H9 (cell line): Measurements from ENCODE around the gene FAM53A. TPM values are rescaled to one million over a fixed set of nuclear protein-coding genes. Genes with fewer than 3 reads are reported as not detected.

Source experiments
- DNase-seq: peaks from one replicate; pipeline ENCODE4 v3.0.0-alpha.2; 2017
- H2AFZ ChIP-seq: one replicate; pipeline ENCODE4 v1.6.1; 2013; ENCODE audit warnings: mild to moderate bottlenecking, low read length, control low read depth, moderate library complexity
- H2AK5ac ChIP-seq: 2 replicates; pipeline ENCODE4 v1.6.1; 2013; ENCODE audit warnings: low read length, control low read depth, mixed read lengths; ENCODE audit not compliant: insufficient read length
- H2BK120ac ChIP-seq: one replicate; pipeline ENCODE4 v1.6.1; 2013; ENCODE audit warnings: low read depth, mild to moderate bottlenecking, low read length, control low read depth, inconsistent platforms; ENCODE audit not compliant: poor library complexity, severe bottlenecking
- H2BK12ac ChIP-seq: 2 replicates; pipeline ENCODE4 v1.6.1; 2013; ENCODE audit warnings: low read length, control low read depth, mixed read lengths, low read depth; ENCODE audit not compliant: insufficient read length
- H2BK15ac ChIP-seq: 2 replicates; pipeline ENCODE4 v1.6.1; 2013; ENCODE audit warnings: low read depth, low read length, control low read depth
- H2BK20ac ChIP-seq: one replicate; pipeline ENCODE4 v1.6.1; 2013; ENCODE audit warnings: low read depth, mild to moderate bottlenecking, low read length, control low read depth, inconsistent platforms; ENCODE audit not compliant: poor library complexity, severe bottlenecking
- H2BK5ac ChIP-seq: 2 replicates; pipeline ENCODE4 v1.6.1; 2013; ENCODE audit warnings: low read length, control low read depth, mixed read lengths; ENCODE audit not compliant: insufficient read length
- H3K14ac ChIP-seq: 2 replicates; pipeline ENCODE4 v1.6.1; 2013; ENCODE audit warnings: low read length, control low read depth; ENCODE audit not compliant: insufficient read depth
- H3K18ac ChIP-seq: 2 replicates; pipeline ENCODE4 v1.6.1; 2013; ENCODE audit warnings: low read depth, mild to moderate bottlenecking, mixed read lengths, low read length, control low read depth; ENCODE audit not compliant: insufficient read length
- H3K23ac ChIP-seq: 2 replicates; pipeline ENCODE4 v1.6.1; 2013; ENCODE audit warnings: low read length, control low read depth, mixed read lengths, low read depth; ENCODE audit not compliant: insufficient read length
- H3K23me2 ChIP-seq: 2 replicates; pipeline ENCODE4 v1.6.1; 2013; ENCODE audit warnings: low read depth, mild to moderate bottlenecking, mixed read lengths, low read length, control low read depth; ENCODE audit not compliant: insufficient read length, poor library complexity, severe bottlenecking
- H3K27ac ChIP-seq: 2 replicates; pipeline ENCODE4 v1.5.1; 2013; ENCODE audit warnings: low read length, control low read depth, mixed read lengths, low read depth; ENCODE audit not compliant: insufficient read length
- H3K27me3 ChIP-seq: 2 replicates; pipeline ENCODE4 v1.6.1; 2013; ENCODE audit warnings: low read length, control low read depth, inconsistent platforms; ENCODE audit not compliant: insufficient read depth
- H3K4ac ChIP-seq: 2 replicates; pipeline ENCODE4 v1.6.1; 2013; ENCODE audit warnings: low read depth, mild to moderate bottlenecking, control low read depth, inconsistent platforms, low read length, moderate library complexity
- H3K4me1 ChIP-seq: 2 replicates; pipeline ENCODE4 v1.6.1; 2013; ENCODE audit warnings: low read length, control low read depth, inconsistent platforms; ENCODE audit not compliant: insufficient read depth
- H3K4me2 ChIP-seq: 2 replicates; pipeline ENCODE4 v1.6.1; 2013; ENCODE audit warnings: low read length, control low read depth, mixed read lengths; ENCODE audit not compliant: insufficient read length, insufficient read depth
- H3K56ac ChIP-seq: 2 replicates; pipeline ENCODE4 v1.6.1; 2013; ENCODE audit warnings: low read depth, mild to moderate bottlenecking, mixed read lengths, low read length, control low read depth; ENCODE audit not compliant: insufficient read length
- H3K79me1 ChIP-seq: 2 replicates; pipeline ENCODE4 v1.6.1; 2013; ENCODE audit warnings: low read depth, mild to moderate bottlenecking, moderate library complexity, low read length, control low read depth, inconsistent platforms; ENCODE audit not compliant: insufficient read depth, poor library complexity, severe bottlenecking
- H3K79me2 ChIP-seq: 2 replicates; pipeline ENCODE4 v1.6.1; 2013; ENCODE audit warnings: low read length, control low read depth, inconsistent platforms; ENCODE audit not compliant: insufficient read depth
- H3K9ac ChIP-seq: 2 replicates; pipeline ENCODE4 v1.6.1; 2013; ENCODE audit warnings: low read length, control low read depth, mixed read lengths; ENCODE audit not compliant: insufficient read length; ENCODE audit errors: extremely low read depth
- H3K9me3 ChIP-seq: one replicate; pipeline ENCODE4 v1.6.1; 2013; ENCODE audit warnings: low read depth, low read length, inconsistent platforms; ENCODE audit not compliant: control insufficient read depth
- H3T11ph ChIP-seq: one replicate; pipeline ENCODE4 v1.6.1; 2013; ENCODE audit warnings: mild to moderate bottlenecking, low read length, control low read depth, inconsistent platforms
- H4K20me1 ChIP-seq: one replicate; pipeline ENCODE4 v1.6.1; 2013; ENCODE audit not compliant: control insufficient read depth, insufficient read length, insufficient read depth
- H4K5ac ChIP-seq: 2 replicates; pipeline ENCODE4 v1.6.1; 2013; ENCODE audit warnings: low read depth, mild to moderate bottlenecking, mixed read lengths, low read length, control low read depth; ENCODE audit not compliant: insufficient read length
- H4K8ac ChIP-seq: replicated peaks from 2 replicates; pipeline ENCODE4 v1.6.1; 2013; ENCODE audit warnings: low read length, control low read depth, mixed read lengths, low read depth; ENCODE audit not compliant: insufficient read length
- H4K91ac ChIP-seq: 2 replicates; pipeline ENCODE4 v1.6.1; 2013; ENCODE audit warnings: low read depth, mild to moderate bottlenecking, moderate library complexity, mixed read lengths, low read length, control low read depth; ENCODE audit not compliant: insufficient read length
- H3K27ac Mint-ChIP-seq, 3 experiments: 2 replicates in 2 of 3; 3 replicates in 1 of 3; pipeline ENCODE4 v1.8.0; 2020 to 2021; ENCODE audit warnings: mixed read lengths in 3 of 3, mild to moderate bottlenecking in 1 of 3, moderate library complexity in 1 of 3
- H3K27me3 Mint-ChIP-seq: 2 replicates; pipeline ENCODE4 v1.8.0; 2021; ENCODE audit warnings: low read depth, mild to moderate bottlenecking, moderate library complexity, mixed read lengths
- H3K36me3 Mint-ChIP-seq, 3 experiments: 2 replicates in 2 of 3; 3 replicates in 1 of 3; pipeline ENCODE4 v1.8.0; 2020 to 2021; ENCODE audit warnings: low read depth in 3 of 3, mixed read lengths in 3 of 3; ENCODE audit not compliant: insufficient read depth in 1 of 3
- H3K4me1 Mint-ChIP-seq, 2 experiments: 2 replicates each; pipeline ENCODE4 v1.8.0; 2020; ENCODE audit warnings: mixed read lengths in 2 of 2
- H3K4me3 Mint-ChIP-seq, 2 experiments: 2 replicates in 1 of 2; 3 replicates in 1 of 2; pipeline ENCODE4 v1.8.0; 2020 to 2021; ENCODE audit warnings: mild to moderate bottlenecking in 2 of 2, mixed read lengths in 2 of 2, moderate library complexity in 1 of 2
- H3K9me3 Mint-ChIP-seq, 2 experiments: 2 replicates in 1 of 2; 3 replicates in 1 of 2; pipeline ENCODE4 v1.8.0; 2020; ENCODE audit warnings: mild to moderate bottlenecking in 2 of 2, mixed read lengths in 2 of 2, moderate library complexity in 1 of 2
- CTCF ChIP-seq: fragments of 200-600 bp; sonication (generic); conservative IDR thresholded peaks from 3 replicates; pipeline ENCODE4 v1.8.0; 2021; ENCODE audit warnings: antibody characterized with exemption, mild to moderate bottlenecking
- WGBS: extraction: QIAGEN DNeasy Blood & Tissue Kit; methylation state at CpG from one replicate; pipeline ENCODE4 v1.1.7; 2013; ENCODE audit warnings: missing lambda C conversion rate, low lambda C conversion rate, mixed read lengths; ENCODE audit not compliant: insufficient read length; ENCODE audit errors: extremely low coverage; 5-methylcytosine and 5-hydroxymethylcytosine counted together
- total RNA-seq: library from RNA; stranded (reverse); gene quantifications from 2 replicates; pipeline ENCODE4 v1.2.1, GENCODE V29; 2021

Gene FAM53A
- total RNA-seq, 1 experiment from 2014 or later, result 2.4 TPM

GRCh38 chr4:1653776-1654175 is 30.3 kb downstream of the FAM53A start:
- Histone ChIP-seq H4K5ac (no peak overlapping the region), H3T11ph (no peak overlapping the region), H4K91ac (no peak overlapping the region), H2BK12ac (no peak overlapping the region), H3K14ac (no peak overlapping the region), H3K79me2 (no peaks in the 10 kb centered on the region), H2AFZ (no peak overlapping the region), H3K4me2 (no peak overlapping the region), H3K23ac (no peak overlapping the region), H3K27me3 (no peaks in the 10 kb centered on the region), H2BK120ac (no peak overlapping the region), H3K27ac (no peak overlapping the region), H3K79me1 (no peaks in the 10 kb centered on the region), H2BK15ac (no peak overlapping the region), H4K20me1 (no peaks in the 10 kb centered on the region), H4K8ac (no peak overlapping the region), H3K9ac (no peak overlapping the region), H3K4me1 (no peaks in the 10 kb centered on the region), H3K4ac (no peak overlapping the region), H2AK5ac (no peak overlapping the region), H3K9me3 (no peaks in the 10 kb centered on the region), H3K18ac (no peak overlapping the region), H3K56ac (no peak overlapping the region), H2BK20ac (no peak overlapping the region), H3K23me2 (no peaks in the 10 kb centered on the region), H2BK5ac (no peak overlapping the region)
- H3K27me3 Mint-ChIP-seq, result no peaks in the 10 kb centered on the region
- no peaks in the 10 kb centered on the region for H3K9me3 Mint-ChIP-seq
- H3K27ac Mint-ChIP-seq, result no peak overlapping the region
- peaks cover 0 to 4% (median 2%) of the 10 kb centered on the region in 3 experiments; a peak in 3 of 7 replicates for H3K36me3 Mint-ChIP-seq
- DNase-seq, result no peak
- WGBS, result no CpG with 5 or more reads among the region's 10 CpGs
- TF ChIP-seq CTCF, result no peak
- H3K4me1 Mint-ChIP-seq, result no peaks in the 10 kb centered on the region
- no peak overlapping the region for H3K4me3 Mint-ChIP-seq
